Endothelial cell of umbilical vein (primary cell): ENCODE measurements around the gene DISP3. TPM values are rescaled to one million over a fixed set of nuclear protein-coding genes. Genes with fewer than 3 reads are reported as not detected.

ENCODE experiments used
- BruUV-seq: library from RNA; stranded (reverse); fragments of 400-500 nt; replicated peaks from 2 replicates; lab custom pipeline; 2021; lab: Mats Ljungman, UMichigan
- CTCF ChIA-PET: fragments of 300-600, 350-600 bp; sonication (Branson Sonifier 250); formaldehyde crosslinking; loops from one replicate; lab custom pipeline; 2021; ENCODE audit warnings: antibody characterized with exemption, inconsistent platforms; lab: Charles Lee
- POLR2A ChIA-PET: fragments of 300-600, 350-600 bp; sonication (Branson Sonifier 250); formaldehyde crosslinking; loops from one replicate; lab custom pipeline; 2021; ENCODE audit warnings: antibody characterized with exemption, inconsistent platforms; lab: Charles Lee
- DNase-seq: peaks from one replicate; pipeline ENCODE4 v3.0.0-alpha.2; 2011; ENCODE audit warnings: low read depth, low spot score
- FAIRE-seq: peaks from 2 replicates; lab custom pipeline; 2011; peaks lifted over from hg19 to GRCh38; lab: Jason Lieb, UNC
- H2AFZ ChIP-seq: 2 replicates; pipeline ENCODE4 v1.6.0; 2012; ENCODE audit warnings: low read depth, low read length, control low read depth, inconsistent platforms
- H3K27ac ChIP-seq: 2 replicates; pipeline ENCODE4 v1.5.1; 2011; ENCODE audit warnings: low read depth, mild to moderate bottlenecking, control low read depth, low read length, moderate library complexity; ENCODE audit not compliant: insufficient read depth
- H3K27me3 ChIP-seq, 2 experiments: 2 replicates each; pipeline versions ENCODE4 v1.6.0 to v1.6.1; 2011; ENCODE audit warnings: low read length in 2 of 2, mixed read lengths in 1 of 2; ENCODE audit not compliant: control insufficient read depth in 2 of 2, insufficient read depth in 2 of 2
- H3K36me3 ChIP-seq, 2 experiments: 2 replicates in 1 of 2; 3 replicates in 1 of 2; pipeline ENCODE4 v1.5.1; 2011; ENCODE audit warnings: low read length in 2 of 2, mild to moderate bottlenecking in 1 of 2, moderate library complexity in 1 of 2; ENCODE audit not compliant: control insufficient read depth in 2 of 2, insufficient read depth in 2 of 2; ENCODE audit errors: extremely low read depth in 1 of 2
- H3K4me1 ChIP-seq: 3 replicates; pipeline ENCODE4 v1.5.1; 2011; ENCODE audit warnings: mild to moderate bottlenecking, low read length; ENCODE audit not compliant: control insufficient read depth, insufficient read depth; ENCODE audit errors: extremely low read depth
- H3K4me2 ChIP-seq: 2 replicates; pipeline ENCODE4 v1.6.1; 2011; ENCODE audit warnings: low read length, control low read depth, mixed read lengths; ENCODE audit not compliant: insufficient read depth
- H3K4me3 ChIP-seq, 3 experiments: fragments of 200-600 bp in 1 of 3; sonication (generic), shearing (Covaris generic) in 1 of 3; replicated peaks in 1 of 3; 2 replicates each; pipeline ENCODE4 v1.5.1; 2011 to 2016; ENCODE audit warnings: control low read depth in 3 of 3, low read length in 3 of 3, mild to moderate bottlenecking in 2 of 3, inconsistent platforms in 1 of 3, low read depth in 1 of 3, moderate library complexity in 1 of 3; ENCODE audit not compliant: insufficient read depth in 1 of 3
- H3K79me2 ChIP-seq: 2 replicates; pipeline ENCODE4 v1.6.0; 2012; ENCODE audit warnings: low read length, inconsistent platforms; ENCODE audit not compliant: control insufficient read depth, insufficient read depth
- H3K9ac ChIP-seq: replicated peaks from 2 replicates; pipeline ENCODE3; 2011; ENCODE audit warnings: low read length, control low read depth; ENCODE audit not compliant: insufficient read depth; ENCODE audit errors: extremely low read depth
- H3K9me1 ChIP-seq: replicated peaks from 3 replicates; pipeline ENCODE4 v1.6.0; 2011; ENCODE audit warnings: mild to moderate bottlenecking, low read length; ENCODE audit not compliant: control insufficient read depth, insufficient read depth; ENCODE audit errors: extremely low read depth
- H3K9me3 ChIP-seq: replicated peaks from 2 replicates; pipeline ENCODE4 v1.5.1; 2012; ENCODE audit warnings: low read length, inconsistent platforms; ENCODE audit not compliant: control insufficient read depth, insufficient read depth
- H4K20me1 ChIP-seq: replicated peaks from 2 replicates; pipeline ENCODE3; 2011; ENCODE audit warnings: mild to moderate bottlenecking, low read length; ENCODE audit not compliant: control insufficient read depth, insufficient read depth; ENCODE audit errors: extremely low read depth
- EZH2 ChIP-seq: IDR thresholded peaks from 2 replicates; pipeline ENCODE4 v1.6.1; 2012; ENCODE audit warnings: borderline replicate concordance, low read depth, mild to moderate bottlenecking, moderate library complexity, low read length, inconsistent platforms; ENCODE audit not compliant: severe bottlenecking
- FOS ChIP-seq: IDR thresholded peaks from 2 replicates; pipeline ENCODE4 v1.6.1; 2011; ENCODE audit warnings: mild to moderate bottlenecking, low read length, moderate library complexity, borderline replicate concordance; ENCODE audit not compliant: insufficient read depth
- GATA2 ChIP-seq: IDR thresholded peaks from 2 replicates; pipeline ENCODE4 v1.7.0; 2011; ENCODE audit warnings: low read depth, mild to moderate bottlenecking, moderate library complexity, mixed read lengths, low read length; ENCODE audit not compliant: insufficient read length, insufficient read depth
- JUN ChIP-seq: IDR thresholded peaks from 2 replicates; pipeline ENCODE4 v1.6.1; 2011; ENCODE audit warnings: borderline replicate concordance, low read depth; ENCODE audit not compliant: insufficient read length, insufficient read depth
- MYC ChIP-seq: IDR thresholded peaks from one replicate; pipeline ENCODE4 v1.6.1; 2011; ENCODE audit warnings: mild to moderate bottlenecking, low read depth, low read length
- POLR2A ChIP-seq: IDR thresholded peaks from 2 replicates; pipeline ENCODE4 v1.6.1; 2012; ENCODE audit warnings: low read depth, mild to moderate bottlenecking, control low read depth, low read length
- POLR2AphosphoS5 ChIP-seq: IDR thresholded peaks from 2 replicates; pipeline ENCODE4 v1.6.1; 2012; ENCODE audit warnings: low read depth, mild to moderate bottlenecking, control low read depth, low read length, moderate library complexity; ENCODE audit not compliant: insufficient read depth
- dilution Hi-C: fragments of 300-500 bp; cut with MboI; formaldehyde crosslinking; loops from one replicate; pipeline ENCODE4 v1.15.0; 2019; ENCODE audit warnings: low sequenced_read_pairs; ENCODE audit not compliant: extremely low pct_ligation_motif_present
- intact Hi-C: fragments of 100-400 bp; cut with micrococcal nuclease; formaldehyde crosslinking; loops from one replicate; pipeline ENCODE4 v1.10.0; 2022
- polyA plus RNA-seq, 4 experiments: library from polyadenylated mRNA; depleted of rRNA in 3 of 4; stranded (reverse) in 3 of 4; unstranded in 1 of 4; fragments of >200 nt; gene quantifications; 2 replicates each; pipeline versions ENCODE4 v1.2.1 to v1.2.3, GENCODE V29; 2011 to 2012; ENCODE audit warnings: missing spikeins in 1 of 4
- total RNA-seq: library from RNA; stranded (reverse); gene quantifications from 2 replicates; pipeline ENCODE4 v1.2.3, GENCODE V29; 2021
- TF ChIP-seq, protein P1 (sequence below), 2 donors: IDR thresholded peaks; 1 replicate in 1 of 2; 2 replicates in 1 of 2; pipeline ENCODE4 v1.5.1; 2011; ENCODE audit warnings: low read length in 2 of 2, mild to moderate bottlenecking in 2 of 2, moderate library complexity in 2 of 2, control low read depth in 1 of 2, inconsistent platforms in 1 of 2, low read depth in 1 of 2; ENCODE audit not compliant: insufficient read depth in 1 of 2; ENCODE audit errors: extremely low read depth in 1 of 2
- TF ChIP-seq, protein P2 (sequence below): IDR thresholded peaks from 2 replicates; pipeline ENCODE4 v1.6.1; 2011; ENCODE audit not compliant: insufficient read depth, insufficient read length

DISP3 gene
- total and polyA plus RNA-seq, 2 donors (not counting 3 experiments of a cell fraction or from before 2014, with no cell fraction given), result 0.26 to 0.49 TPM

DNA sequence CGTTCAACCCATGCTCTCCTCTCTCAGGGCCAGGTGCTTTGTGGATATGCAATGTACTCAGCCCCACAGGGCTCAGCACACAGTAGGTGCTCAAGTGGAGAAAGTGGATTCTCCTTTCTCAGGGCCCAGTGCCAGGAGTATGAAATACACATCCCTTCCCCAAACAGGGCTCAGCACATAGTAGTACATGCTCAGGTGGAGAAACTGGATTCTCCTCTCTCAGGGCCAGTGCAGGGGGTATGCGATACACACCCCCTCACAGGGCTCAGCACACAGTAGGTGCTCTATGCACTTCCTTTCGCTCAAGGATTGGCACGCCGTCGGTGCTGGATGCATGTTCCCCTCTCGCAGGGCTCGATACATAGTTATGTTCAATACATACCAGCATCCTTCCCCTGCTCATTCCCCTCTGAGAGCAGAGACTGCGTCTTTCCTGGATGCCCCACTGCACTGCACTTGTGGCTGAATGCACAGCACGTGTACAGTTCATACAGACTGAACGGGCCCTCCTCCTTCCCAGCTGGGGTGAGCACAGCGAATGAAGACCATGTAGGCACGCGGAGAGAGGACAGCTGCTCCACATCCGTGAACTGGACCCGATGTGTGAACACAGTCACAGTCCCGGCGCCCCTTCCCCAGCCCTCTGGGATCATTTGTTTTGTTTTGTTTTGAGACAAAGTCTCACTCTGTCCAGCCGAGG lies 16.6 kb upstream of the DISP3 start:
- H3K27ac ChIP-seq, result no peak overlapping the region
- CTCF ChIA-PET, result no interaction called here
- no peak overlapping the region for H2AFZ ChIP-seq
- no peak for TF ChIP-seq FOS
- no peak for TF ChIP-seq POLR2AphosphoS5
- TF ChIP-seq, protein P1, sequence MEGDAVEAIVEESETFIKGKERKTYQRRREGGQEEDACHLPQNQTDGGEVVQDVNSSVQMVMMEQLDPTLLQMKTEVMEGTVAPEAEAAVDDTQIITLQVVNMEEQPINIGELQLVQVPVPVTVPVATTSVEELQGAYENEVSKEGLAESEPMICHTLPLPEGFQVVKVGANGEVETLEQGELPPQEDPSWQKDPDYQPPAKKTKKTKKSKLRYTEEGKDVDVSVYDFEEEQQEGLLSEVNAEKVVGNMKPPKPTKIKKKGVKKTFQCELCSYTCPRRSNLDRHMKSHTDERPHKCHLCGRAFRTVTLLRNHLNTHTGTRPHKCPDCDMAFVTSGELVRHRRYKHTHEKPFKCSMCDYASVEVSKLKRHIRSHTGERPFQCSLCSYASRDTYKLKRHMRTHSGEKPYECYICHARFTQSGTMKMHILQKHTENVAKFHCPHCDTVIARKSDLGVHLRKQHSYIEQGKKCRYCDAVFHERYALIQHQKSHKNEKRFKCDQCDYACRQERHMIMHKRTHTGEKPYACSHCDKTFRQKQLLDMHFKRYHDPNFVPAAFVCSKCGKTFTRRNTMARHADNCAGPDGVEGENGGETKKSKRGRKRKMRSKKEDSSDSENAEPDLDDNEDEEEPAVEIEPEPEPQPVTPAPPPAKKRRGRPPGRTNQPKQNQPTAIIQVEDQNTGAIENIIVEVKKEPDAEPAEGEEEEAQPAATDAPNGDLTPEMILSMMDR (IDR thresholded peaks at IDR 0.05; ENCODE audit: extremely low read depth in 1 of 2, insufficient read depth in 1 of 2, low read depth in 1 of 2, low read length in 2 of 2), result no peak
- intact Hi-C loops, result no loop called here
- FAIRE-seq, result no peak
- no peak for DNase-seq
- H3K9me3 ChIP-seq, result no peaks in the 10 kb centered on the region
- no peaks in the 10 kb centered on the region for H3K36me3 ChIP-seq
- H3K4me1 ChIP-seq, result peaks cover 10% of the 10 kb centered on the region
- no peaks in the 10 kb centered on the region for H3K79me2 ChIP-seq
- dilution Hi-C loops, result no loop called here
- POLR2A ChIA-PET, result no interaction called here
- no peaks in the 10 kb centered on the region for H3K9me1 ChIP-seq
- no peaks in the 10 kb centered on the region for H4K20me1 ChIP-seq
- H3K27me3 ChIP-seq, result no peaks in the 10 kb centered on the region
- H3K4me2 ChIP-seq, result no peak overlapping the region
- H3K9ac ChIP-seq, result no peak overlapping the region
- BruUV-seq, result no TSS peak
- no peak overlapping the region for H3K4me3 ChIP-seq

GRCh38 chr1:11463177-11463576 lies 15.8 kb upstream of the DISP3 start:
- H2AFZ ChIP-seq, result no peak overlapping the region
- H3K4me1 ChIP-seq, result peaks cover 10% of the 10 kb centered on the region
- H3K9ac ChIP-seq, result no peak overlapping the region
- H3K9me3 ChIP-seq, result no peaks in the 10 kb centered on the region
- H3K9me1 ChIP-seq, result no peaks in the 10 kb centered on the region
- FAIRE-seq, result no peak
- H3K27ac ChIP-seq, result no peak overlapping the region
- no peak overlapping the region for H3K4me2 ChIP-seq
- no peaks in the 10 kb centered on the region for H4K20me1 ChIP-seq
- BruUV-seq, result no TSS peak
- no peak overlapping the region for H3K4me3 ChIP-seq
- no peaks in the 10 kb centered on the region for H3K79me2 ChIP-seq
- intact Hi-C loops (no loop called here), dilution Hi-C loops (no loop called here)
- no peaks in the 10 kb centered on the region for H3K36me3 ChIP-seq
- no peak for DNase-seq
- no peaks in the 10 kb centered on the region for H3K27me3 ChIP-seq
- TF ChIP-seq POLR2AphosphoS5 (no peak), MYC (no peak), FOS (no peak), POLR2A (no peak), JUN (no peak), GATA2 (no peak), EZH2 (no peak)
- TF ChIP-seq, protein P2, sequence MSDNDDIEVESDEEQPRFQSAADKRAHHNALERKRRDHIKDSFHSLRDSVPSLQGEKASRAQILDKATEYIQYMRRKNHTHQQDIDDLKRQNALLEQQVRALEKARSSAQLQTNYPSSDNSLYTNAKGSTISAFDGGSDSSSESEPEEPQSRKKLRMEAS, result no peak
- TF ChIP-seq, protein P1 (IDR thresholded peaks at IDR 0.05; ENCODE audit: extremely low read depth in 1 of 2, insufficient read depth in 1 of 2, low read depth in 1 of 2, low read length in 2 of 2), result no peak
- ChIA-PET POLR2A (no interaction called here), CTCF (no interaction called here)
